Activated T-cell treated with anti-CD3 and anti-CD28 coated beads, Interleukin-2, amount 50 U/mL, for 72 hours (primary cell): Measurements from ENCODE around the gene SRRD. TPM values are rescaled to one million over a fixed set of nuclear protein-coding genes. Genes with fewer than 3 reads are reported as not detected.

ENCODE experiments used
- ATAC-seq, 2 donors: fragments of 150-1000 bp; cut with Tn5 transposase; replicated peaks in 1 of 2; 2 replicates each; pipeline ENCODE4 v1.10.0; 2021; ENCODE audit warnings: moderate library complexity in 2 of 2, mild to moderate bottlenecking in 1 of 2
- DNase-seq, 2 donors: peaks; one replicate each; pipeline ENCODE4 v3.0.0; 2021 to 2022; ENCODE audit warnings: mixed read lengths in 1 of 2
- H3K27ac Mint-ChIP-seq: one replicate; pipeline ENCODE4 v1.8.0; 2022; ENCODE audit warnings: mild to moderate bottlenecking, moderate library complexity, mixed read lengths
- H3K27me3 Mint-ChIP-seq: one replicate; pipeline ENCODE4 v1.8.0; 2022; ENCODE audit warnings: low read depth, mixed read lengths
- H3K36me3 Mint-ChIP-seq, 2 donors: one replicate each; pipeline ENCODE4 v1.8.0; 2022; ENCODE audit warnings: mixed read lengths in 2 of 2, mild to moderate bottlenecking in 1 of 2; ENCODE audit not compliant: insufficient read depth in 2 of 2
- H3K4me1 Mint-ChIP-seq: one replicate; pipeline ENCODE4 v1.8.0; 2022; ENCODE audit warnings: low read depth, mixed read lengths
- H3K4me3 Mint-ChIP-seq, 2 donors: one replicate each; pipeline ENCODE4 v1.8.0; 2022; ENCODE audit warnings: mild to moderate bottlenecking in 2 of 2, mixed read lengths in 2 of 2, moderate library complexity in 2 of 2
- H3K9me3 Mint-ChIP-seq, 2 donors: one replicate each; pipeline ENCODE4 v1.8.0; 2022; ENCODE audit warnings: mixed read lengths in 2 of 2
- total RNA-seq, 2 donors: library from RNA; stranded (reverse); gene quantifications; one replicate each; pipeline ENCODE4 v1.2.3, GENCODE V29; 2022

Gene SRRD
- total RNA-seq, 2 donors from 2014 or later: 13.5 to 20.0 TPM

DNA sequence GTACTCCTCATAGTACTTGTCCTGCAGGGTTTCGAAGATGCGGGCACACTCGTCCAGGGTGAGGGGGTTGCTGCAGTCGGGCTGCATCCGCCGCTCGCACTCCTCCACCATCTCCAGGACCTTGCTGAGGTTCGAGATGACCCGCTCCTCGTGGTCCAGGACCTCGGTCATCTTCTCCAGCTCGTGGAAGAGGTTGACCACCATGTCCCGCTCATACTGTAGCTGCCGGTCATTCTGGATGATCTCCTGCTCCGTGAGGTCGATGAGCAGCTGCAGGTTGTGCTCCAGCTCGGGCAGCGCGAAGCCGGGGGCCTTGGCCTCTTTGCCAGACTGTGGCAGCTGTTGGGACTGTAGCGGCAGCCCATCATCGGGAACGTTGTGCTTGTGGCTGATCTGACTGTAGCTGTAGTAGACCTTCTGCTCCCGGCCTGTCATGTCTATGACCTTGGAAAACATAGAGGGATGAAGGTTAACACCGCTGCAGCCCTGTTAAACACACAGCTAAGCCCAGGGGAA, 15.6 kb downstream of the SRRD start:
- H3K4me1 Mint-ChIP-seq: peaks cover 17% of the 10 kb centered on the region
- no peak for DNase-seq
- H3K4me3 Mint-ChIP-seq: no peak overlapping the region
- no peaks in the 10 kb centered on the region for H3K27me3 Mint-ChIP-seq
- H3K9me3 Mint-ChIP-seq: no peaks in the 10 kb centered on the region
- H3K27ac Mint-ChIP-seq: no peak overlapping the region
- ATAC-seq: no peak
- H3K36me3 Mint-ChIP-seq: peaks cover 16 to 37% of the 10 kb centered on the region in 2 donors

DNA sequence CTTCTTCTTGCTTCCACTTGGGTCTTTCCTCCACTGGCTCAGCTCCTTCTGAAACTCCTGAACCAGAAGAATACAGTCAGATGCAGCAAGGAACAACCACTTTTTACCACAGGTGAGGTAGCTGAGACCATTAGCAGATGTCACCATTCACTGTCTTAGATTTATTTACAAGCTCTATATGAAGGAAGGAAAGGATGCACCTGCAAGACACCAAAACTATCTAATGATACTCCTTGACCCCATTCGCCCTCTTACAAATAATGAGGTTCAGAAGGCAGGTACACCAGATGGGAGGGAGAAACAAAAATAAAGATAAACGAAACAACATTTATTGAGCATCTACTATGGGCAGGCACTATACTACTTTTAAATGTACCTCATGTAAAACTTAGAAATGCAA, 18.3 kb downstream of the SRRD start:
- DNase-seq: no peak
- H3K36me3 Mint-ChIP-seq: peaks cover 17 to 41% of the 10 kb centered on the region in 2 donors
- no peaks in the 10 kb centered on the region for H3K9me3 Mint-ChIP-seq
- H3K4me3 Mint-ChIP-seq: no peak overlapping the region
- no peak for ATAC-seq
- H3K27me3 Mint-ChIP-seq: no peaks in the 10 kb centered on the region
- peak overlapping the region; percentile 46 for H3K27ac Mint-ChIP-seq
- peaks cover 21% of the 10 kb centered on the region for H3K4me1 Mint-ChIP-seq

GRCh38 chr22:26502688-26503561, 19.2 kb downstream of the SRRD start:
- no peaks in the 10 kb centered on the region for H3K9me3 Mint-ChIP-seq
- peaks cover 15 to 38% of the 10 kb centered on the region in 2 donors for H3K36me3 Mint-ChIP-seq
- peaks cover 21% of the 10 kb centered on the region for H3K4me1 Mint-ChIP-seq
- no peaks in the 10 kb centered on the region for H3K27me3 Mint-ChIP-seq
- peak; percentile 66 to 69 for DNase-seq
- peak overlapping the region; percentile 93 for H3K27ac Mint-ChIP-seq
- ATAC-seq: peak; percentile 87 to 89
- peak overlapping the region; percentile 41 to 66 for H3K4me3 Mint-ChIP-seq

DNA sequence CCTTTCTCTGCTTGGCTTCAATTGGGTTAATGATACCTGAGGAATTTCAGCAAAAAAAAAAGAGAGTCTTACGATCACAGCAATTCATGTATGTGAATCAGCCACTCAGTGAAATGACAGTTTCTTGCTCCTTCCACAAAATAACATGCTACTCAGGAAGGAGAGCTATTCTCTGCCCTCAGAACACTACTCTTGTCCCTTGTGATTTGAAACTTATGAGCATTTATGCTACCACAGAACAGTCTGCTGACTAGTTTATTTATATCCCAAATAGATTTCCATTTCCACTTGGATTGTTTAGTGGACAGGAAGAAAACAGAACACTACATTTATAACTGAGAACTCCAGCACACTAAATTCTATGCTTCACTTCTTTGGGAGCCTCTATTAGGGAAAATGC, 20.1 kb downstream of the SRRD start:
- no peaks in the 10 kb centered on the region for H3K27me3 Mint-ChIP-seq
- DNase-seq (no peak), ATAC-seq (no peak)
- peaks cover 21% of the 10 kb centered on the region for H3K4me1 Mint-ChIP-seq
- H3K9me3 Mint-ChIP-seq: no peaks in the 10 kb centered on the region
- peak overlapping the region; percentile 41 to 66 for H3K4me3 Mint-ChIP-seq
- H3K36me3 Mint-ChIP-seq: peaks cover 15 to 37% of the 10 kb centered on the region in 2 donors
- H3K27ac Mint-ChIP-seq: peak overlapping the region; percentile 93

GRCh38 chr22:26508148-26508547, 24.5 kb downstream of the SRRD start:
- Mint-ChIP-seq H3K4me3 (no peak overlapping the region), H3K27me3 (no peaks in the 10 kb centered on the region), H3K9me3 (no peaks in the 10 kb centered on the region), H3K36me3 (peaks cover 19 to 35% of the 10 kb centered on the region in 2 donors), H3K27ac (no peak overlapping the region), H3K4me1 (peaks cover 48% of the 10 kb centered on the region)
- DNase-seq (no peak), ATAC-seq (no peak)

GRCh38 chr22:26512149-26512793, 28.6 kb downstream of the SRRD start, which contains the start of gene TFIP11:
TSS of gene TFIP11 (minus strand) at chr22:26512473. CDS start at chr22:26510272, 2,201 bp downstream.
- no peaks in the 10 kb centered on the region for H3K27me3 Mint-ChIP-seq
- peaks cover 46% of the 10 kb centered on the region for H3K4me1 Mint-ChIP-seq
- DNase-seq: peak; percentile 94 to 96
- H3K4me3 Mint-ChIP-seq: peak within 1 kb of the TSS; percentile 99
- no peaks in the 10 kb centered on the region for H3K9me3 Mint-ChIP-seq
- ATAC-seq: peak; percentile 99 to 100
- H3K36me3 Mint-ChIP-seq: peaks cover 9 to 15% of the 10 kb centered on the region in 2 donors
- peak within 1 kb of the TSS; percentile 99 for H3K27ac Mint-ChIP-seq

- peak overlapping the region; percentile 99 for H3K4me3 Mint-ChIP-seq
- no peaks in the 10 kb centered on the region for H3K9me3 Mint-ChIP-seq
- H3K27ac Mint-ChIP-seq: no peak overlapping the region
- ATAC-seq: no peak
- peaks cover 9 to 13% of the 10 kb centered on the region in 2 donors for H3K36me3 Mint-ChIP-seq
- H3K4me1 Mint-ChIP-seq: peaks cover 46% of the 10 kb centered on the region
- H3K27me3 Mint-ChIP-seq: no peaks in the 10 kb centered on the region
- no peak for DNase-seq
These were observed 30.2 kb downstream of the SRRD start for GRCh38 chr22:26513838-26514237.

GRCh38 chr22:26514419-26515161, 30.9 kb downstream of the SRRD start:
- peaks cover 41% of the 10 kb centered on the region for H3K4me1 Mint-ChIP-seq
- no peak for ATAC-seq
- peaks cover 4 to 8% of the 10 kb centered on the region in 2 donors for H3K36me3 Mint-ChIP-seq
- no peaks in the 10 kb centered on the region for H3K9me3 Mint-ChIP-seq
- H3K27ac Mint-ChIP-seq: no peak overlapping the region
- H3K27me3 Mint-ChIP-seq: no peaks in the 10 kb centered on the region
- no peak for DNase-seq
- H3K4me3 Mint-ChIP-seq: peak overlapping the region in 1 of 2 donors; percentile 64

DNA sequence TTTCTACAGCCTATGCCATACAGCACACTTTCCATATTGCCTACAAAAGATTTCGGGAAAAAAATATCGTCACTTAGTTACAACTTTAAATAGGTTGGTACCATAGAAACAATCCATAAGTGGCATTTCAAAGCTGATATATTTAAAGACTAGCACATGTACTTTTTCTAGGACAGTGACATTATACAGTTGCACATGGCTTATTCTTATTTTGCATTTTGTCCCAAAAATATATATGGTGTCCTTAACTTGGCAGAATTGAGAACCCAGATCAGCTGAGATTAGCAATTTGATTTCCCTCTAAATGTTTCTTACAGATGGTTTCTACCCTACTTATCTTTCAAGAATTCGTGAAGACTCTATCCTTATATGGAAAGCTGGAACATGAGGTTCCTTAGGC, 32.3 kb downstream of the SRRD start:
- Mint-ChIP-seq H3K9me3 (no peaks in the 10 kb centered on the region), H3K27me3 (no peaks in the 10 kb centered on the region), H3K4me3 (no peak overlapping the region), H3K27ac (no peak overlapping the region), H3K4me1 (peaks cover 35% of the 10 kb centered on the region), H3K36me3 (peaks cover 0 to 2% of the 10 kb centered on the region in 2 donors)
- DNase-seq (no peak), ATAC-seq (no peak)

- no peaks in the 10 kb centered on the region for H3K9me3 Mint-ChIP-seq
- peaks cover 29% of the 10 kb centered on the region for H3K4me1 Mint-ChIP-seq
- ATAC-seq: peak; percentile 22 to 46
- peaks cover 0 to 2% of the 10 kb centered on the region in 2 donors for H3K36me3 Mint-ChIP-seq
- H3K4me3 Mint-ChIP-seq: no peak overlapping the region
- H3K27me3 Mint-ChIP-seq: no peaks in the 10 kb centered on the region
- H3K27ac Mint-ChIP-seq: no peak overlapping the region
- no peak for DNase-seq
These were observed 32.8 kb downstream of the SRRD start for GRCh38 chr22:26516503-26516902.

- peaks cover 20% of the 10 kb centered on the region for H3K4me1 Mint-ChIP-seq
- DNase-seq: no peak
- ATAC-seq: no peak
- H3K36me3 Mint-ChIP-seq: peaks cover 0 to 1% of the 10 kb centered on the region in 2 donors
- H3K9me3 Mint-ChIP-seq: no peaks in the 10 kb centered on the region
- H3K27ac Mint-ChIP-seq: no peak overlapping the region
- H3K27me3 Mint-ChIP-seq: no peaks in the 10 kb centered on the region
- H3K4me3 Mint-ChIP-seq: no peak overlapping the region
These were observed 33.8 kb downstream of the SRRD start for GRCh38 chr22:26517429-26517828.

DNA sequence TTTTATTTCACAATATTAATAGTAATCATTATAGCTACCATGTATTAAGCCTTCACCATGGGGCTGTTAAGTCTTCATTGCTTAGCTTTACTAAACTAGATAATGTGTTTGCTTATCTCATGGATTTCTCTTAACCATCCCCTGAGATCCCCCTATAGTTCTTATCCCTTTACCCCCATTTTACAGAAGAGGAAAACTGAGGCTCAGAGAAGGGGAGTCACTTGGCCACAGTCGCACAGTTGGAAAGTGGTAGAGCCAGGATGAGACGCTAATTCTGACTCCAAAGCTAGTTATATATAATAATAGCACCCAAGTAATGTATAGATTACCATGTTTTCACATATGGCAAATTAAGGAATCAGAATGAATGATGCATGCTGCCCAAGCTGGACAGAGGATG, 38.3 kb downstream of the SRRD start:
- Mint-ChIP-seq H3K27ac (no peak overlapping the region), H3K4me3 (no peak overlapping the region), H3K9me3 (no peaks in the 10 kb centered on the region), H3K4me1 (no peaks in the 10 kb centered on the region), H3K27me3 (no peaks in the 10 kb centered on the region), H3K36me3 (peaks cover 0 to 1% of the 10 kb centered on the region in 2 donors)
- DNase-seq: no peak
- ATAC-seq: no peak
